ENCODE results near the gene PANK3. TPM values are rescaled to one million over a fixed set of nuclear protein-coding genes. Genes with fewer than 3 reads are reported as not detected.

PANK3 gene
- total and polyA plus RNA-seq, 9 of the 15 experiments (the other 6 are each of a cell fraction or from before 2014, with no cell fraction given): 5.9 to 50.4 (median 29.7) TPM

GRCh38 chr5:168579488-168580226 lies 489 bp upstream of the PANK3 start (continued):
- TF ChIP-seq GTF3C2 (IDR thresholded peaks at IDR 0.05; ENCODE audit: borderline replicate concordance, extremely low read depth, insufficient read length) (no peak), SAP30 (IDR thresholded peaks at IDR 0.05; ENCODE audit: borderline replicate concordance, insufficient read depth, low read depth, low read length, poor library complexity, severe bottlenecking) (no peak), ZNF316 (IDR thresholded peaks at IDR 0.05) (no peak; the same call in 1 of the 2 replicates), EP400 (IDR thresholded peaks at IDR 0.05) (no peak; the same call in 1 of the 2 replicates), ZBTB33 (CRISPR knock-in tag; IDR thresholded peaks at IDR 0.05) (no peak), NR2C1 (IDR thresholded peaks at IDR 0.05) (no peak; the same call in 1 of the 2 replicates), NR2C1 (tag; IDR thresholded peaks at IDR 0.05) (peak; percentile 79), SRSF1 (IDR thresholded peaks at IDR 0.05; ENCODE audit: low read depth, low read length) (no peak), CTCF (IDR thresholded peaks at IDR 0.05 in 2 of 3, conservative IDR thresholded peaks at IDR 0.05 in 1 of 3; ENCODE audit: insufficient read depth in 2 of 3, low read depth in 1 of 3, low read length in 3 of 3) (no peak), PHF8 (IDR thresholded peaks at IDR 0.05; ENCODE audit: borderline replicate concordance, low read length) (peak; percentile 65; the same call in 1 of the 2 replicates), CBX3 (IDR thresholded peaks at IDR 0.05; ENCODE audit: borderline replicate concordance in 1 of 2, low read length in 2 of 2) (peak in 1 of 2 experiments; percentile 20; a peak in 1 of 3 replicates), U2AF1 (optimal IDR thresholded peaks at IDR 0.05; ENCODE audit: low read depth, low read length) (no peak), FOS (IDR thresholded peaks at IDR 0.05; ENCODE audit: extremely low read depth, insufficient read length) (peak; percentile 14), KLF16 (IDR thresholded peaks at IDR 0.05) (no peak), SETDB1 (IDR thresholded peaks at IDR 0.05; ENCODE audit: low read length) (no peak), MYNN (IDR thresholded peaks at IDR 0.05) (no peak), MYNN (CRISPR knock-in tag; IDR thresholded peaks at IDR 0.05) (no peak), SMARCA4 (IDR thresholded peaks at IDR 0.05) (no peak), RB1 (IDR thresholded peaks at IDR 0.05; ENCODE audit: low read depth) (peak; percentile 83), OTX1 (CRISPR knock-in tag; IDR thresholded peaks at IDR 0.05) (0 out of 2 replicates have a peak, but pooled peaks have one; percentile 27), LCOR (CRISPR knock-in tag; IDR thresholded peaks at IDR 0.05) (no peak), ZNF785 (CRISPR knock-in tag; IDR thresholded peaks at IDR 0.05) (no peak), MXI1 (IDR thresholded peaks at IDR 0.05; ENCODE audit: low read depth, low read length) (no peak), KLF1 (tag; IDR thresholded peaks at IDR 0.05) (0 out of 2 replicates have a peak, but pooled peaks have one; percentile 14)

Measured in K562 (cell line).